ENCODE measurements around the gene UGT1A8.

UGT1A8 gene

GRCh38 chr2:233803292-233803911 is 186.0 kb downstream of the UGT1A8 start:
- no peak for DNase-seq

DNA sequence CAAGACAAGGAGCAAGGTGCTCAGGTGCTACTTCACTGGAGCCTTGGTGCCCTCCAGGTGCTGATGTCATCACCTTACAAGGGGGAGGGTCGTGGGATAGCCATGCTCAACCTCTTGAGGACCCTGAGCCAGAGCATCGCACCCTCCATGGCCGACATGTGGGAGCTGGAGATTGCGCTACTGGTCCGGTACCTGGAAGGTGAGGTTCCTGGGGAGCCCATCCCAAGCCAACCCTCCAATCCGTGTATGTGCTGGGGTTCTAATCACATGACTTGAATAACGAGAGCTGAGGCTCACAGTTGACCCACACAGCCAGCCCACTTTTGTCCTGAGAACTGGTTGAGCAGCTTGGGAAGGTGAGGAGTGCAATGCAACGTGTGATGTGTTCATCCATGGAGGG is 186.6 kb downstream of the UGT1A8 start:
- DNase-seq = no peak

GRCh38 chr2:233807215-233807865 is 189.9 kb downstream of the UGT1A8 start:
- no peak for DNase-seq

- no peak for DNase-seq
These were observed 190.8 kb downstream of the UGT1A8 start for GRCh38 chr2:233807966-233808935.

GRCh38 chr2:233810385-233810784 is 193.0 kb downstream of the UGT1A8 start:
- DNase-seq = no peak

GRCh38 chr2:233811087-233811486 is 193.7 kb downstream of the UGT1A8 start:
- no peak for DNase-seq

DNA sequence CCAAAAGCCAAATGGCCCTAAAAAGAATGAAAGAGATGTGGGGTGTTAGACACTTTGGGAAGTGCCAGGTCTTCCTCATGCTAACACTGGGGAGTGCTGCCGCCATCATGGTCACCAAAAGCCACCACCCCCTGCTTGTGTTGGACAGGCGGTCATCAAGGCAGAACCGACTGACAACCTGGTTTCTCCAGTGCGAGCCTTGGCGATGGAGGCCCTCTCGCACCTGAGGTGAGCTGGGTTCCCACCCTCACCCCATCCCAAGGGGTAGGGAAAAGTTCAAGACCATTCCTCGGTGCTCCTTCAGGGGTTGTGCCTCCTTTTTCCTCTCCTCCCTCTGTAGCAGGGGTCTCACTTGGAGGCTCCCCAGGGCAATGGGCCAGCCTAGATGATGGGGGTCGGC is 194.3 kb downstream of the UGT1A8 start:
- no peak for DNase-seq

- DNase-seq = no peak
These were observed 196.0 kb downstream of the UGT1A8 start for GRCh38 chr2:233813236-233814055.

DNA sequence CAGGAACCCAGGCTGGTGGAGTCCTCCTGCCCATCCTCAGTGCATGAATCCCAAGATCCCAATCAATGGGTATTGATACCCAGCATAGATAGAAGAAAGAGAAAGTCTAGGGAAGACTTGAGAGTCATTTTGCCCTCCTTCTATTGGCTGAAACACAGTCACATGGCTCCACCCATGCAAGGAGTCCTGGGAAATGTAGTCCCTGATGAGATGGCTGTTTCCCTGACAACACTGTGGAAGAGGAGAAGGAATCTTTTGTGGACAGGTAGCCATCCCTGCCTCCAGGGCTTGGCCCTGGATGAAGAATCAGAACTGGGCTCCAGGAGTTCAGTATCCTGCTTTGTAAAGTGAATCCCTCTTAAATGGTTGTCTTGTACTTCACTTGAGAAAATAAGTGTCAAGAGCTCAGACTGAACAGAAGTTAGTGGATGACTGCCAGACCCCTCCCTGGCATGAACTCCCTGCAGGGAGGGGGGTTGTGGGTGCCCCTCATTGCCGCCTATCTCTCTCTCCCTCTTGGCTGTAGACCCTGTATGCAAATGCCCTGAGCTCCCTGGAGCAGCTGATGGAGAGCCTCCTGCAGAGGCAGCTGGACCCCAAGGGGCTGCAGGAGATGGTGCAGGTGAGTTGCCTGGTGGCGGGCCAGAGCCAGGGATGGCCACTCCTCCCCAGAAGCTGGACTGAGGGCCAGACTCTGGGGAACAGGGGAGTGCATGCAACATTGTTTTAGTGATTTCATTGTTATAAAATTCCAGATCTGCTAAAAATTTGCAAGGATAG is 196.8 kb downstream of the UGT1A8 start:
- no peak for DNase-seq

GRCh38 chr2:233815861-233816260 is 198.4 kb downstream of the UGT1A8 start:
- DNase-seq = no peak

DNA sequence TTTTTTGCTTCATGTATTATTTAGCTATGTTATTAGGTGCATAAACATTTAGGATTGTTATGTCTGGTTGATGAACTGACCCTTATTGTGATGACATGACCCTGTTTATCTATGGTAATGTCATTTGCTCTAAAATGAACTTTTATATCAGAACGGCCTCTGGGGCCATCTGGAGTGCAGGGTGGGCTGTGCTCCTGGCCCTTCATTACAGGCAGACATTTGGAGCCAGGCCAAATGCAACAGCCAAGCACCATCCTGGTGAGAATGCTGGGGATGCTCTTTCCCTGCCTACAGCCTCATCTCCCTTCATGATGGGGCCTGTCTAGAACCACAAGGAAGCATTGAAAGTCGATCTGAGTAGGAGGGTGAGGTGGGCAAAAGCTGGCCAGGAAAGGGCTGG is 198.9 kb downstream of the UGT1A8 start:
- DNase-seq = no peak

DNA sequence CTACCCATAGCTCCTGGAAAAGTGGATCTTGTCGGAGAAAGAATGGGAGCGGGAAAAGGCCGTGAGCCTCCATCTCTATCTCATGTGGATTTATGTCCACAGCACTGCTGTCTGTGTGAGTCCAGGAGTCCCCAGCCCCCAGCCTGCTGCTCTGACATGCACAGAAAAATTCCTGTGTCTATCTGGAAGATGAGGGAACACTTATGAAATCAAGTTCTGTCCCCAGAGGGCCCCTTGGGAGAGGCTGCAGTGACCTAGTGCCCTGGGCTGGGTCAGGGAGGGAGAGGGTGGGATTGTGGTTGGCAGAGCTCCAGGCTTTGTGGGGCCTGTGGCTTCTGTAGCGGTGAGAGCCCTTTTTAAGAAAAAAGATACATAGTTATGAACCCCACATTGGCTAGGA is 199.3 kb downstream of the UGT1A8 start:
- DNase-seq = no peak

DNA sequence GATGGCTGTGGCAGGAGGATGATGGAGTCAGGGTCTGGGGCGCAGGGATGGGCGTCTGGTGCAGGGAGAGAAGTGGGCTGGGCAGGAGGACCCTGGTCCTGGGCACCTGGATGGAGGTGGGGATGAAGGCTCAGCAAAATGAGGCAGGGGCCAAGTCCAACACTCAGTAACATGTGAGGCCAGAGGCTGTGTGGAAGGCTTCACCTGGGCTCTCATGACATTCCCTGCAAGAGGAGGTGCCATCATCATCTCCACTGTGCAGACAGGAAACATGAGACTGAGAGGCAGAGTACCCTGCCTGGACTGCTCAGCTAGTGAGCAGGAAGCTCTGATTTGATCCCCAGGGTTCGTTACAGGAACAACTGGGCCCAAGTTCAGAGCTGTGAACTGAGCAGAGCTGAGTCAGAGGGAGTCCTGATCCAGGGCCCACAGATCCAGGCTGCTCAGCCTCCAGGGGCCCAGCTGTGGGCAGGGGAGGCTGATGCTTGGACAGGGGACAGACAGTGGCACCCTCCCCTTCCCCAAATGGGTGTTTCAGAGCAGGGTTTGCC is 200.0 kb downstream of the UGT1A8 start:
- DNase-seq = no peak

DNA sequence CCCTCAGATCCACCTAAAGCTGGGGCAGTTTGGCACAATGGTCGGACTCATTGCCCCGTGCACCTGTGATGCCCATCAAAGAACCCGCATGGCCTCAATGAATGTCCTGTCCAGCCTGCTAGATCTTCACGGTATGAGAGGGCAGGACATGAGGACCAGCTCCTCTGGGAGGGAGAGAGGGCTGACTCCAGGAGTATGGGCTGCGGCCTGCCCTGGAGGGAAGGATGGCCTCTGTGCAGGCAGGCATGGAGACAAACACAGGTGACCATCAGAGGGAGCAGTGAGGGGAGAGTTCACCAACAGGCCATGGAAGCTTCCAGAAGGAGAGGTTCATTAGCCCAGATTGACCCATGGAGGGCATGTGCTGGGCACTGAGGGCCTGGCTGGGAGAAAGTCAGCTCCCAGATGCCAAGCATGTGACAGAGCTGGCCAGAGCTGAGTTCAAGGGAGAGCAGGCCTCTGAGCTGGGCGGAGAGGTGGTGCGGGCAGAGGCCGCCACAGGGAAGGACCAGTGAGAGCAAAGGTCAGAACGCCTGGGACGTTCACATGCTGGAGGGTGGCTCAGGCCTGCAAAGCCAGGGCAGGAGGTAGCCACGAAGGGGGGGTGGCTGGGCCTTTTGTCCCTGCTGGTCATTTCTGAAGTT is 200.7 kb downstream of the UGT1A8 start:
- DNase-seq = no peak

DNA sequence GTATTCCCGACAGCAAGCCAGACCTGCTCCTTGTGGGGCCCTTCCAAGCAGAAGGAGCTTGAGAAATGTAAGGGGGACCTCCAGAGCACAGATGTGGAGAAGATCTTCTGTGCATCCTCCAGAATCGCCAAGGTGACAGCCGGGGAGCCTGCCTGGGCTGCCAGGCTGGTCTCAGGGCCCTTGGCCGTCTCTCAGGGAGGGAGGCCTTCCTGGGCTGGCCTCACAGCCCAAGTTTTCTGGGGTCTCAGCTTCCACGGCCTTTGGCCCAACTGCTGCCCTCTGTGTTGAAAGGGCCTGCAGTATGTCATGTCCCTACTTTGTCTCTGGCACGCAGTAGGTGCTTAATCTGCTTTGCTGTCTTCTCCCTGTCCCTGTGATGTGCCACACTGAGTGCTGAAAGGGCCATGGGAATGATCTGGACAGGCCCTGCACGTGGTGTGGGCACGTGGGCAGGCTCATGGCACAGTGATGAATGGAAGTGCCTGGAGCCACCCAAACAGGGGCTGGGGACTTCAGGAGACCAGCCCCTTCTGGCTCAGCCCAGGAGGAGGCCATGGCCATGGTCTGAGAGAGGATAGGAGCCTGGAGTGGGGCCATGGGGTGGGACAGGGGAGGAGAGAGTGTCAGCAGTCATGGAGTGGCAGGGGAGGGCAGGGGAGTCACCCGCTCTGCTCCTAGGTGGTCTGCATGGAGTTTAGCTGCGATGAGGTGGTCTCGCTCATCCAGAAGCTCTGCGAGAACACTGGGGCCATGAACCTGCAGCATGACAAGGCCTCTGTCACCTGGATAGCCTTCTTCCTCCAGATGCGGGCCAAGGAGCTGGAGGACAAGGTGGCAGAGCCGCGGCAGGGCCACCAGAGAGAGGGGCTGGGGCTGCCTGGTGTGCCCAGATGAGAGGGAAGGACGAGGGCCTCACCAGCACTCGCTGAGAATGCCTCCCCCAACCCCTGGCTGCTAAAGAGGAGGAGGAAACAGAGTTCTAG is 201.5 kb downstream of the UGT1A8 start:
- no peak for DNase-seq

DNA sequence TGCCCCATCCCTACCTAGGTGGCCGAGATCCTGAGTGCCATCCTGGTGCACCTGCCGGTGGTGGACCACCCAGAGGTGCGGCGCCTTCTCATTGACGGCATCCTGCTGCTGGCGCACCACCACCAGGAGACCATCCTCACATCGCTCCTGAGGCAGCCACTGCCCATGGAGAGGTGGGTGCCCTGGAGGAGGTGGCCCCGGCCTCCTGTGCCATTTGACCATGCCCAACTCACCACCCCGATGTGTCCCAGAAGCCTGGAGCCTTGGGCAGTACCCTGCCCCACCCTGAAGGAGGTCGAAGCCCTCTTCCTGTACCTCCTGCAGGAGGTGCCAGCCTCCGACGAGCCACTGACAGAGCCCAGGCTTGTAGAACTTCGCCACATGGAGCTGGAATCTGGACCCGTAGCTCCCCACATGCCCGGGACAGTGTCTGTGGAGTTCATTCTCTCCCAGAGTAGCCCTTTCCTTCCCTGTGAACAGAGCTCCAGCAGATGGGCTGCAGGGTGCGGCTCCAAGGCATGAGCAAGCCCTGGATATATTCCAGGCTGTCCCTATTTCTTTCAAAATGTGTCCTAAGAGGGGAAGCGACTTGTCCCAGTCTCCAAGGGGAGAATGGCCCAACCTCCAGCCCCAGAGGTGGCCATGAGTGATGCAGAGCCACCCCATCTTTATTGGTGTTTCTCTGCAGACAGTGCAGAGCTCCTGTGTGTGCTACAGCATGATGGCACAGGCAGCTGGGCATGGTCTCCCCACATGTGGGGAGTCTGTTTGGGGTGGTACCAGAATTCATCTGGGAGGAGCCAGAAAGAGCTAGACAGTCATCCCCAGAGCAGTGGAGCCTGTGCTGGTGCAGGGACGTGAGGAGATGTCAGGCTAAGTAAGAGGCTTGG is 202.7 kb downstream of the UGT1A8 start:
- no peak for DNase-seq

DNA sequence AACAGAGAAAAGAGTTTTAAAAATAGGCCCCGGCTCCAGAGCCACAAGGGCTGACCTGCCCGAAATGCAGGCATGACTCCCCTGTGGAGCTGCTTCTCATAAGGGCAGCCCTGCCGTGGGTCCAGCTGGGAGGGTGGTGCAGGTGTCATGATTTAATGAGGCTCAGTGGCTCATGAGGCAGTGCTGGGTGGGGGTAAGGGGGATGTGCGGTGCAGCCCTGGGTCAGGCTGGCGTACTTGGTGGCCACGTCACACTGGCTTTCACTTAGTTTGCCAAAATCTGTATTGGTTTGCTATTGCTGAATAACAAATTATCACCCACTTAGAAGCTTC is 203.3 kb downstream of the UGT1A8 start:
- DNase-seq = no peak

GRCh38 chr2:233821196-233821595 is 203.8 kb downstream of the UGT1A8 start:
- DNase-seq = no peak

DNA sequence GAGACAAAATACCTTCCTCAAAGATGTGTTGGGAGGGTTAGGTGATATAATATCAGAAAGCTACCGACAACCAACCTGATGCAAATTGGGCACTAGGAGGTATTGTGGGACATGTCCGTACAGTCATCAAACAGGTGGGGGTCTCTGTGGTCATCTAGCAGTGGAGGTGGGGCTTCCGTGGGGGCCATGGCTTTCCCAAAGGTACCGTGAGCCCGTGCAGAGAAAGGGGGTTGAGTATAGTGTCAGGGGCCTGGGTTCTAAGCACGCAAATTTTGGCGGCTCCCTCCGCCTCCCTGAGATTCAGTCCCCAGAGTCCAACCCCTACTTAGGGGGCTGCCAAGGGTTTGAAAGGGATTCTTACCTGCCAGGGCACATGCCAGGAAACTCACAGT is 204.3 kb downstream of the UGT1A8 start:
- DNase-seq = no peak
